B cell (primary cell): ENCODE results near the gene HDGF. TPM values are rescaled to one million over a fixed set of nuclear protein-coding genes. Genes with fewer than 3 reads are reported as not detected.

Source experiments
- ATAC-seq: fragments of 200-7000 bp; cut with Tn5 transposase; one replicate; pipeline ENCODE4 v1.10.0; 2021; ENCODE audit warnings: low read depth, mild to moderate bottlenecking, moderate number of reproducible peaks, moderate library complexity
- CTCF ChIA-PET: fragments of 350-600 bp; sonication (Branson Sonifier 250); formaldehyde crosslinking; loops from one replicate; lab custom pipeline; 2021; ENCODE audit warnings: antibody characterized with exemption, inconsistent platforms; lab: Charles Lee
- POLR2A ChIA-PET: fragments of 350-600 bp; sonication (Branson Sonifier 250); formaldehyde crosslinking; loops from one replicate; lab custom pipeline; 2021; ENCODE audit warnings: antibody characterized with exemption; lab: Charles Lee
- DNase-seq: peaks from one replicate; pipeline ENCODE4 v3.0.0; 2013
- H2AFZ ChIP-seq: 2 replicates; pipeline ENCODE4 v1.6.1; 2012; ENCODE audit warnings: mild to moderate bottlenecking, low read depth, low read length; ENCODE audit not compliant: insufficient read depth, poor library complexity, severe bottlenecking
- H3K27ac ChIP-seq, 2 donors: 1 replicate in 1 of 2; 2 replicates in 1 of 2; pipeline ENCODE4 v1.5.1; 2012 to 2013; ENCODE audit warnings: low read length in 2 of 2, mild to moderate bottlenecking in 2 of 2, moderate library complexity in 1 of 2
- H3K27me3 ChIP-seq, 4 experiments: fragments of 200-600 bp in 1 of 4; sonication (generic) in 1 of 4; replicated peaks in 1 of 4; 1 replicate in 2 of 4; 2 replicates in 2 of 4; pipeline versions ENCODE4 v1.6.1 to v1.7.0; 2013 to 2016; ENCODE audit warnings: low read length in 3 of 4, mild to moderate bottlenecking in 2 of 4, mixed read lengths in 1 of 4, moderate library complexity in 1 of 4; ENCODE audit not compliant: insufficient read depth in 4 of 4, control insufficient read depth in 3 of 4; ENCODE audit errors: control extremely low read depth in 1 of 4
- H3K36me3 ChIP-seq, 2 experiments: replicated peaks in 1 of 2; 1 replicate in 1 of 2; 2 replicates in 1 of 2; pipeline versions ENCODE4 v1.6.1 to v1.7.1; 2013; ENCODE audit warnings: low read length in 1 of 2; ENCODE audit not compliant: insufficient read depth in 2 of 2, control insufficient read depth in 1 of 2; ENCODE audit errors: control extremely low read depth in 1 of 2, extremely low read depth in 1 of 2
- H3K4me1 ChIP-seq, 2 donors: fragments of 200-600 bp in 1 of 2; sonication (generic) in 1 of 2; 1 replicate in 1 of 2; 2 replicates in 1 of 2; pipeline versions ENCODE4 v1.5.1 to v1.6.1; 2013 to 2017; ENCODE audit warnings: low read length in 2 of 2; ENCODE audit not compliant: control insufficient read depth in 2 of 2, insufficient read depth in 2 of 2
- H3K4me2 ChIP-seq: replicated peaks from 2 replicates; pipeline ENCODE3; 2012; ENCODE audit warnings: mild to moderate bottlenecking, low read depth, low read length; ENCODE audit not compliant: poor library complexity, severe bottlenecking
- H3K4me3 ChIP-seq, 5 experiments: fragments of 200-600 bp in 1 of 5; sonication (generic) in 1 of 5; 1 replicate in 3 of 5; 2 replicates in 2 of 5; pipeline versions ENCODE4 v1.5.1 to v1.7.0; 2011 to 2016; ENCODE audit warnings: low read length in 4 of 5, mild to moderate bottlenecking in 4 of 5, low read depth in 2 of 5, control low read depth in 1 of 5, moderate library complexity in 1 of 5; ENCODE audit not compliant: insufficient read depth in 1 of 5; ENCODE audit errors: control extremely low read depth in 1 of 5, extremely low read depth in 1 of 5
- H3K79me2 ChIP-seq: fragments of 200-600 bp; sonication (generic); one replicate; pipeline ENCODE4 v1.6.0; 2016; ENCODE audit warnings: low read length; ENCODE audit not compliant: control insufficient read depth, insufficient read depth
- H3K9ac ChIP-seq: fragments of 200-600 bp; sonication (generic); 2 replicates; pipeline ENCODE4 v1.6.1; 2017; ENCODE audit warnings: mild to moderate bottlenecking, low read length, moderate library complexity
- H3K9me3 ChIP-seq, 3 donors: one replicate each; pipeline versions ENCODE4 v1.6.1 to v1.7.1; 2013; ENCODE audit warnings: low read length in 2 of 3; ENCODE audit not compliant: control insufficient read depth in 2 of 3, insufficient read depth in 1 of 3; ENCODE audit errors: control extremely low read depth in 1 of 3
- H4K20me1 ChIP-seq: 2 replicates; pipeline ENCODE4 v1.6.0; 2012; ENCODE audit warnings: mild to moderate bottlenecking, low read length; ENCODE audit not compliant: insufficient read depth, control insufficient read depth, poor library complexity, severe bottlenecking
- H3K27ac Mint-ChIP-seq: one replicate; pipeline ENCODE4 v1.8.0; 2021; ENCODE audit warnings: mixed read lengths
- H3K27me3 Mint-ChIP-seq: one replicate; pipeline ENCODE4 v1.8.0; 2021; ENCODE audit warnings: mixed read lengths
- H3K4me1 Mint-ChIP-seq: one replicate; pipeline ENCODE4 v1.8.0; 2021; ENCODE audit warnings: mixed read lengths
- H3K4me3 Mint-ChIP-seq: one replicate; pipeline ENCODE4 v1.8.0; 2021; ENCODE audit warnings: mixed read lengths
- H3K9me3 Mint-ChIP-seq: one replicate; pipeline ENCODE4 v1.8.0; 2022; ENCODE audit warnings: mixed read lengths; ENCODE audit not compliant: insufficient read depth
- EZH2 ChIP-seq: IDR thresholded peaks from 2 replicates; pipeline ENCODE4 v1.6.1; 2012; ENCODE audit warnings: borderline replicate concordance, low read depth, mild to moderate bottlenecking, moderate library complexity, low read length; ENCODE audit not compliant: insufficient read depth, poor library complexity, severe bottlenecking
- WGBS: methylation state at CpG from one replicate; pipeline ENCODE4 v1.1.5; 2013; ENCODE audit warnings: missing lambda C conversion rate; ENCODE audit not compliant: insufficient coverage; 5-methylcytosine and 5-hydroxymethylcytosine counted together
- intact Hi-C: fragments of 100-400 bp; cut with micrococcal nuclease; formaldehyde crosslinking; loops from one replicate; pipeline ENCODE4 v1.10.0; 2022
- polyA plus RNA-seq: library from polyadenylated mRNA; depleted of rRNA; stranded (reverse); fragments of >200 nt; gene quantifications from 2 replicates; pipeline ENCODE4 v1.2.3, GENCODE V29; 2012
- total RNA-seq, 2 donors: library from RNA; stranded (reverse); fragments of 120-200 nt in 1 of 2; gene quantifications; 1 replicate in 1 of 2; 2 replicates in 1 of 2; pipeline versions ENCODE4 v1.2.3 to v1.2.4, GENCODE V29; 2013 to 2022
- TF ChIP-seq, protein P1 (sequence below): fragments of 200-600 bp; IDR thresholded peaks from one replicate; pipeline ENCODE4 v1.8.0; 2022; ENCODE audit warnings: antibody characterized with exemption, mild to moderate bottlenecking

The HDGF gene
- total and polyA plus RNA-seq, 2 donors (not counting 1 experiment from before 2014, with no cell fraction given), result 40.3 to 89.9 TPM

DNA sequence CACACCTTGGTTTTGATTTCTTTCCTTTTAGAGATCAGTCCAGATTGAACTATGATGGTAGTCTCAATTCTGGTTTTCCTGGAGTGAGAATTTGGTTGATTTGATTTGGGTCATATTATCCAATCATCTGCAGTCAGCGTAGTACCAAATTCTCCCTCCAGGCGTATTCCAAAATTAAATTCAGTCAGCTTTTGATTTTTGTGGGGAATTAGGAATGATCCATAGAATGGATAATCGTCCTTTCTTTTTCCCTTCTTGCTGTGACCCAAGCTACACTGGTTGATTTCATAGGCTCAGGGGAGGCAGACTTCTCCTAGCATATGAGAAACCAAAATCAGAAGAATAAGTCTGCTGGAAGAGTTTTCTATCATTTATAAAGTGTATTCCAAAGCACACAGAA is 20.7 kb upstream of the HDGF start:
- Histone ChIP-seq H3K9me3 (no peaks in the 10 kb centered on the region), H3K27me3 (no peaks in the 10 kb centered on the region), H3K79me2 (peaks cover 96% of the 10 kb centered on the region), H3K9ac (no peak overlapping the region), H4K20me1 (peaks cover 55% of the 10 kb centered on the region), H3K4me3 (no peak overlapping the region), H2AFZ (no peak overlapping the region), H3K27ac (no peak overlapping the region), H3K4me1 (peaks cover 21 to 22% of the 10 kb centered on the region in 2 donors), H3K36me3 (peaks cover 3 to 27% of the 10 kb centered on the region in 2 experiments), H3K4me2 (no peak overlapping the region)
- ChIA-PET CTCF (interaction anchor here (2.5 to 9.0 kb wide), 2 partner anchors 44 to 82 kb away, joined by 8 to 87 read pairs; partner anchors contain the start of genes ISG20L2 and METTL25B), POLR2A (no interaction called here)
- no peak overlapping the region for H3K4me3 Mint-ChIP-seq
- no peaks in the 10 kb centered on the region for H3K9me3 Mint-ChIP-seq
- H3K4me1 Mint-ChIP-seq, result peaks cover 60% of the 10 kb centered on the region
- no peak for ATAC-seq
- intact Hi-C loops, result no loop called here
- TF ChIP-seq EZH2, result no peak
- TF ChIP-seq, protein P1, sequence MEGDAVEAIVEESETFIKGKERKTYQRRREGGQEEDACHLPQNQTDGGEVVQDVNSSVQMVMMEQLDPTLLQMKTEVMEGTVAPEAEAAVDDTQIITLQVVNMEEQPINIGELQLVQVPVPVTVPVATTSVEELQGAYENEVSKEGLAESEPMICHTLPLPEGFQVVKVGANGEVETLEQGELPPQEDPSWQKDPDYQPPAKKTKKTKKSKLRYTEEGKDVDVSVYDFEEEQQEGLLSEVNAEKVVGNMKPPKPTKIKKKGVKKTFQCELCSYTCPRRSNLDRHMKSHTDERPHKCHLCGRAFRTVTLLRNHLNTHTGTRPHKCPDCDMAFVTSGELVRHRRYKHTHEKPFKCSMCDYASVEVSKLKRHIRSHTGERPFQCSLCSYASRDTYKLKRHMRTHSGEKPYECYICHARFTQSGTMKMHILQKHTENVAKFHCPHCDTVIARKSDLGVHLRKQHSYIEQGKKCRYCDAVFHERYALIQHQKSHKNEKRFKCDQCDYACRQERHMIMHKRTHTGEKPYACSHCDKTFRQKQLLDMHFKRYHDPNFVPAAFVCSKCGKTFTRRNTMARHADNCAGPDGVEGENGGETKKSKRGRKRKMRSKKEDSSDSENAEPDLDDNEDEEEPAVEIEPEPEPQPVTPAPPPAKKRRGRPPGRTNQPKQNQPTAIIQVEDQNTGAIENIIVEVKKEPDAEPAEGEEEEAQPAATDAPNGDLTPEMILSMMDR, result no peak
- no peak overlapping the region for H3K27ac Mint-ChIP-seq
- no peaks in the 10 kb centered on the region for H3K27me3 Mint-ChIP-seq
- no peak for DNase-seq
- no CpG with 5 or more reads among the region's 3 CpGs for WGBS

DNA sequence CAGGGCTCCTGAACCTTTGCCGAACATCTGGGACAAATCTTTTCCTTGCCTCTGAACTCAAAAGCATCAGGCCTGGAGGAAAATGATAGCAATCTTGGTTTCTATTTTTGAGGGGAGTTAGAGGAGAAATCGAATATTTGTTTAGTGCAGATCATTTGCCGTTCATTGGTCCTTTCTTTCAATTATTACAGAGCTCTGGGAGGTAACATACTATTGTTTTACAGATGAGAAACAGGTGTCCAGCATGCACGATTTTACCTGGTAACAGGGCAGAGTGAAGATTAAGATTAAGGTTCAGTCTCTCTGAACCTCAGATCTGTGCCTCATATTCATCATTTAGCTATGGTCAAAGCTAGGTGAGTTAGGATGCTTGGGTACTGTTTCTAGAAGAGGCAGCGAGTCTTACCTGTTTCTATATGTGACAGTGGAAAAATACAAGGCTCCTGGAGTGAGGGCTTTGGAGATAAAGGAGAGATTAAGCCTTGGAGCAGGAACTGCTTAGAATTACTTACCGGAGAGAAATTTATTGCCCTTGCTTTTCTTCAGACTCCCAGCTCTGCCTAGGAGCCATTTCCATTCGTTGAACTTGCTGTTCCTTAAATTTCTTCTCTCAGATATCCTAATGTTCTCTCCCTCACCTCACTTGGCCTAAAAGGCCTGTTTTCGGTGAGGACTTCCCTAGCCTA is 17.3 kb upstream of the HDGF start:
- intact Hi-C loops, result loop anchor here (5.0 kb wide), 1 partner anchor 81 kb away; no protein-coding TSS in a partner anchor
- POLR2A ChIA-PET, result interaction anchor here (0.6 to 3.1 kb wide), 2 partner anchors 28 to 1014 kb away, joined by 9 to 43 read pairs; partner anchors contain the start of gene MRPL24
- peaks cover 24% of the 10 kb centered on the region for H4K20me1 ChIP-seq
- no peaks in the 10 kb centered on the region for H3K27me3 ChIP-seq
- no peaks in the 10 kb centered on the region for H3K27me3 Mint-ChIP-seq
- H3K4me3 ChIP-seq, result peak overlapping the region; percentile 62 to 97 (median 78)
- H3K4me1 Mint-ChIP-seq, result peaks cover 45% of the 10 kb centered on the region
- H3K79me2 ChIP-seq, result peaks cover 64% of the 10 kb centered on the region
- peaks cover 1 to 25% of the 10 kb centered on the region in 2 experiments for H3K36me3 ChIP-seq
- H3K9me3 ChIP-seq, result no peaks in the 10 kb centered on the region
- no peaks in the 10 kb centered on the region for H3K9me3 Mint-ChIP-seq
- H3K4me2 ChIP-seq, result peak overlapping the region; percentile 92
- peak overlapping the region; percentile 94 for H3K9ac ChIP-seq
- CTCF ChIA-PET, result interaction anchor here (0.8 to 9.0 kb wide), 5 partner anchors 16 to 78 kb away, joined by 3 to 87 read pairs (median 3); partner anchors contain the start of genes HDGF, ISG20L2, METTL25B and MRPL24
- H3K27ac Mint-ChIP-seq, result no peak overlapping the region
- DNase-seq (no peak), ATAC-seq (no peak)
- H3K27ac ChIP-seq, result peak overlapping the region in 1 of 2 donors; percentile 97
- TF ChIP-seq EZH2, result no peak
- 49% methylated on average over 5 of the region's 8 CpGs for WGBS
- no peak overlapping the region for H3K4me3 Mint-ChIP-seq
- H3K4me1 ChIP-seq, result peaks cover 27 to 32% of the 10 kb centered on the region in 2 donors
- peak overlapping the region; percentile 68 for H2AFZ ChIP-seq
